ENCODE data around the gene OSGIN1.

Gene OSGIN1

DNA sequence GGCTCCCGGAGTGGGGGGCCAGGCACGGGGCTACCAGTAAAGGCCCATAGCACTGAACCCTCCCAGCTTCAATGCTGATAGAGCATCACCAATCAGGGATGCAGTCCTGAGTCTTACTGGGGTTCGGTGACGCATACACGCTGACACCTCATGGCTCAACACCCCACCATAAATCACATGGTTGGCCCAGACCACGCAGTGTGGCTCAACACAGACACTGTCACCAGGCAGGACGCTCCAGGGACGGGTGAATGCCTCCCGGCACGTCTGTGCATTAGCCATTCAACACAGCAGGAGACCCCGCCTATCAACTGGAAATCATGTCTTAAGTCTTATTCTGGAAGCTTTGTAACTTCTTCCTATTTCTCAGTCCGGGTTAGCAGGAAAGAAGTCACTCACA lies 50.0 kb downstream of the OSGIN1 start:
- Histone ChIP-seq H3K27me3 (ENCODE audit: control insufficient read depth in 2 of 2, insufficient read depth in 2 of 2, low read length in 2 of 2) (peaks cover 3 to 5% of the 10 kb centered on the region in 2 donors), H3K9me3 (ENCODE audit: control insufficient read depth in 2 of 2, low read length in 2 of 2) (no peaks in the 10 kb centered on the region), H3K27ac (ENCODE audit: low read depth in 2 of 2, low read length in 2 of 2) (no peak overlapping the region)

DNA sequence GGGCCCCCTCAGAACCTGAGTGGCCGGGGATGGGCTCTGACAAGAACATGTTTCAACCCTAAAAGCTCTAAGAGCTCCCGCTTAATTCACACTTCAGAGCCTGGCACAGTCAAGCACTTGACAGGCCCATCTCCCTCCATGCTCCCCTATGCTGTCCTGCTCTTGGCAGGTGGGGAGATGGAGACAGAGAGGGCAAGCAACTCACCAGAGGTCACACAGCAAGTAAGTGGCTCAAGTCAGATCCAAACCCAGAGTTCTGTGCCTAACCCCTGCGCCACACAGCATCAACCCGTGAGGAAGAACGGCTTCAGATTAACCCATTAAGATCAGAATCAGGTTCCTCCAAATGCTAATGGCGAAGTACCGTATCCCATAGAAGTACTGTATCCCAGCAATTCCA lies 51.4 kb downstream of the OSGIN1 start:
- H3K9ac ChIP-seq (ENCODE audit: low read depth in 1 of 2, low read length in 2 of 2), result no peak overlapping the region
- no peak overlapping the region for H3K4me3 ChIP-seq (ENCODE audit: low read length in 2 of 2)
- peaks cover 3 to 4% of the 10 kb centered on the region in 2 donors for H3K27me3 ChIP-seq (ENCODE audit: control insufficient read depth in 2 of 2, insufficient read depth in 2 of 2, low read length in 2 of 2)

More for the DNA sequence above, 50.0 kb downstream of the OSGIN1 start:
- Histone ChIP-seq H3K9ac (ENCODE audit: low read depth in 1 of 2, low read length in 2 of 2) (no peak overlapping the region), H3K4me3 (ENCODE audit: low read length in 2 of 2) (no peak overlapping the region), H3K4me1 (ENCODE audit: control insufficient read depth in 2 of 2, insufficient read depth in 2 of 2, low read length in 2 of 2) (no peaks in the 10 kb centered on the region), H3K36me3 (ENCODE audit: control insufficient read depth in 2 of 2, insufficient read depth in 2 of 2, low read length in 2 of 2) (no peaks in the 10 kb centered on the region)

GRCh38 chr16:84005391-84005790 lies 52.4 kb downstream of the OSGIN1 start:
- Histone ChIP-seq H3K9ac (ENCODE audit: low read depth in 1 of 2, low read length in 2 of 2) (no peak overlapping the region), H3K4me3 (ENCODE audit: low read length in 2 of 2) (no peak overlapping the region), H3K9me3 (ENCODE audit: control insufficient read depth in 2 of 2, low read length in 2 of 2) (no peaks in the 10 kb centered on the region), H3K27me3 (ENCODE audit: control insufficient read depth in 2 of 2, insufficient read depth in 2 of 2, low read length in 2 of 2) (peaks cover 3 to 4% of the 10 kb centered on the region in 2 donors), H3K27ac (ENCODE audit: low read depth in 2 of 2, low read length in 2 of 2) (no peak overlapping the region), H3K36me3 (ENCODE audit: control insufficient read depth in 2 of 2, insufficient read depth in 2 of 2, low read length in 2 of 2) (no peaks in the 10 kb centered on the region), H3K4me1 (ENCODE audit: control insufficient read depth in 2 of 2, insufficient read depth in 2 of 2, low read length in 2 of 2) (no peaks in the 10 kb centered on the region)

More for the DNA sequence above, 51.4 kb downstream of the OSGIN1 start:
- Histone ChIP-seq H3K4me1 (ENCODE audit: control insufficient read depth in 2 of 2, insufficient read depth in 2 of 2, low read length in 2 of 2) (no peaks in the 10 kb centered on the region), H3K27ac (ENCODE audit: low read depth in 2 of 2, low read length in 2 of 2) (no peak overlapping the region), H3K9me3 (ENCODE audit: control insufficient read depth in 2 of 2, low read length in 2 of 2) (no peaks in the 10 kb centered on the region), H3K36me3 (ENCODE audit: control insufficient read depth in 2 of 2, insufficient read depth in 2 of 2, low read length in 2 of 2) (no peaks in the 10 kb centered on the region)

- Histone ChIP-seq H3K4me3 (ENCODE audit: low read length in 2 of 2) (no peak overlapping the region), H3K4me1 (ENCODE audit: control insufficient read depth in 2 of 2, insufficient read depth in 2 of 2, low read length in 2 of 2) (no peaks in the 10 kb centered on the region), H3K9me3 (ENCODE audit: control insufficient read depth in 2 of 2, low read length in 2 of 2) (no peaks in the 10 kb centered on the region), H3K27ac (ENCODE audit: low read depth in 2 of 2, low read length in 2 of 2) (no peak overlapping the region), H3K9ac (ENCODE audit: low read depth in 1 of 2, low read length in 2 of 2) (no peak overlapping the region), H3K27me3 (ENCODE audit: control insufficient read depth in 2 of 2, insufficient read depth in 2 of 2, low read length in 2 of 2) (peaks cover 3 to 4% of the 10 kb centered on the region in 2 donors), H3K36me3 (ENCODE audit: control insufficient read depth in 2 of 2, insufficient read depth in 2 of 2, low read length in 2 of 2) (no peaks in the 10 kb centered on the region)
Measured at GRCh38 chr16:84007520-84007919, 54.5 kb downstream of the OSGIN1 start.

DNA sequence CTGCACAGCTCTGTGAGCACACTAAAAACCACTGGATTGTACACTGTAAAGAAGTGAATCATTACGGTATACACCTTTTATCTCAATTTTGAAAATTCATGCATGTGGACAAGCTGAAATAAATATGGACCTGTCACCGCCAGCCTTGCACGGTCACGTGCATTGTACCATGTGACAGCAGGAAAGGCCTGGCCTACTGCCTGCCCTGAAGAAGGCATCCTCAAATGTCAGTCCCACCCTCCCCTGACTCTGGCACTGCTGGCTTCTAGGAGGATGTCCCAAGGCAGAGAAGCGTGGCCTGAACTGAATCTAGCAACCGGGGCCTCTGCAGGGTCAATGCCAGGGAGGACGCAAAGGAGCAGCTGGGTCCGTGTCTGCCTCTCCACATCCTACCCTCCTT lies 54.9 kb downstream of the OSGIN1 start:
- Histone ChIP-seq H3K27ac (ENCODE audit: low read depth in 2 of 2, low read length in 2 of 2) (no peak overlapping the region), H3K36me3 (ENCODE audit: control insufficient read depth in 2 of 2, insufficient read depth in 2 of 2, low read length in 2 of 2) (no peaks in the 10 kb centered on the region), H3K27me3 (ENCODE audit: control insufficient read depth in 2 of 2, insufficient read depth in 2 of 2, low read length in 2 of 2) (peaks cover 3 to 4% of the 10 kb centered on the region in 2 donors), H3K9ac (ENCODE audit: low read depth in 1 of 2, low read length in 2 of 2) (no peak overlapping the region), H3K9me3 (ENCODE audit: control insufficient read depth in 2 of 2, low read length in 2 of 2) (no peaks in the 10 kb centered on the region), H3K4me3 (ENCODE audit: low read length in 2 of 2) (no peak overlapping the region), H3K4me1 (ENCODE audit: control insufficient read depth in 2 of 2, insufficient read depth in 2 of 2, low read length in 2 of 2) (no peaks in the 10 kb centered on the region)

DNA sequence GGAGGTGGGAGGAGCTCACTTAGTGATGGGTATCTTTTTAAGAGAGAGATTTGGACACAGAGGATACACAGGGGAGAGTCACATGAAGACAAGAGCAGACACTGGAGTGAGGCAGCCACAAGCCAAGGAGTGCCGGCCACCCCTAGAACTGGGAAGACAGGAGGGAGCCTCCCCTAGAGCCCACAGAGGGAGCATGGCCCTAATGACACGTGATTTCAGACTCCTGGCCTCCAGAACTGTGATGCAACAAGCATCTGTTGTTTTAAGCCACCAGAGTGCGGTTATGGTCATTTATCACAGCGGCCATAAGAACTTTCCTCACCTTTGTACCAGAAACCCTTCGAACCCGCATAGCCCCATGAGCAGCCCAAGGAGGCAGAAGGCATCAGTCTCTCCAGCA lies 56.2 kb downstream of the OSGIN1 start:
- Histone ChIP-seq H3K4me3 (ENCODE audit: low read length in 2 of 2) (no peak overlapping the region), H3K9ac (ENCODE audit: low read depth in 1 of 2, low read length in 2 of 2) (no peak overlapping the region), H3K27me3 (ENCODE audit: control insufficient read depth in 2 of 2, insufficient read depth in 2 of 2, low read length in 2 of 2) (peaks cover 3 to 4% of the 10 kb centered on the region in 2 donors), H3K27ac (ENCODE audit: low read depth in 2 of 2, low read length in 2 of 2) (no peak overlapping the region), H3K36me3 (ENCODE audit: control insufficient read depth in 2 of 2, insufficient read depth in 2 of 2, low read length in 2 of 2) (no peaks in the 10 kb centered on the region), H3K4me1 (ENCODE audit: control insufficient read depth in 2 of 2, insufficient read depth in 2 of 2, low read length in 2 of 2) (no peaks in the 10 kb centered on the region), H3K9me3 (ENCODE audit: control insufficient read depth in 2 of 2, low read length in 2 of 2) (no peaks in the 10 kb centered on the region)

- no peaks in the 10 kb centered on the region for H3K36me3 ChIP-seq (ENCODE audit: control insufficient read depth in 2 of 2, insufficient read depth in 2 of 2, low read length in 2 of 2)
- peaks cover 0 to 2% of the 10 kb centered on the region in 2 donors for H3K27me3 ChIP-seq (ENCODE audit: control insufficient read depth in 2 of 2, insufficient read depth in 2 of 2, low read length in 2 of 2)
- no peak overlapping the region for H3K27ac ChIP-seq (ENCODE audit: low read depth in 2 of 2, low read length in 2 of 2)
- H3K4me1 ChIP-seq (ENCODE audit: control insufficient read depth in 2 of 2, insufficient read depth in 2 of 2, low read length in 2 of 2), result no peaks in the 10 kb centered on the region
- H3K9me3 ChIP-seq (ENCODE audit: control insufficient read depth in 2 of 2, low read length in 2 of 2), result no peaks in the 10 kb centered on the region
- no peak overlapping the region for H3K9ac ChIP-seq (ENCODE audit: low read depth in 1 of 2, low read length in 2 of 2)
- H3K4me3 ChIP-seq (ENCODE audit: low read length in 2 of 2), result no peak overlapping the region
Measured at GRCh38 chr16:84013787-84014569, 60.9 kb downstream of the OSGIN1 start.

GRCh38 chr16:84014570-84015327 lies 61.7 kb downstream of the OSGIN1 start:
- Histone ChIP-seq H3K4me3 (ENCODE audit: low read length in 2 of 2) (no peak overlapping the region), H3K27me3 (ENCODE audit: control insufficient read depth in 2 of 2, insufficient read depth in 2 of 2, low read length in 2 of 2) (peaks cover 0 to 2% of the 10 kb centered on the region in 2 donors), H3K27ac (ENCODE audit: low read depth in 2 of 2, low read length in 2 of 2) (no peak overlapping the region), H3K9me3 (ENCODE audit: control insufficient read depth in 2 of 2, low read length in 2 of 2) (no peaks in the 10 kb centered on the region), H3K9ac (ENCODE audit: low read depth in 1 of 2, low read length in 2 of 2) (no peak overlapping the region), H3K36me3 (ENCODE audit: control insufficient read depth in 2 of 2, insufficient read depth in 2 of 2, low read length in 2 of 2) (no peaks in the 10 kb centered on the region), H3K4me1 (ENCODE audit: control insufficient read depth in 2 of 2, insufficient read depth in 2 of 2, low read length in 2 of 2) (no peaks in the 10 kb centered on the region)

DNA sequence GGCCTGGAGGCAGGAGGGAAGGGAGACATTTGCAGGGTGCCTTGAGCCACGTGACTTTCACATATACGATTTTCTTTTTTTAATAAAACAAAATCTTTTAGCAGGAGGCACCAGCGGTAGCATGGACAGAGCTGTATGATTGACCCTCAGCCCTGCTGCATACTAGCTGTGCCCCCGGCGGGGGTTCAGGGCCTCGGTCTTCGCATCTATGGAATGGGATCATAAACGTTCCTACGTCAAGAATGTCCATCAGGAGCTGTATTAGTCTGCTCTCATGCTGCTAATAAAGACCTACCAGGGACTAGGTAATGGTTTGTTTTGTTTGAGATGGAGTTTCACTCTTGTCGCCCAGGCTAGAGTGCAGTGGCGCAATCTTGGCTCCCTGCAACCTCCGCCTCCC lies 62.4 kb downstream of the OSGIN1 start:
- Histone ChIP-seq H3K9me3 (ENCODE audit: control insufficient read depth in 2 of 2, low read length in 2 of 2) (no peaks in the 10 kb centered on the region), H3K27ac (ENCODE audit: low read depth in 2 of 2, low read length in 2 of 2) (no peak overlapping the region), H3K9ac (ENCODE audit: low read depth in 1 of 2, low read length in 2 of 2) (no peak overlapping the region), H3K4me1 (ENCODE audit: control insufficient read depth in 2 of 2, insufficient read depth in 2 of 2, low read length in 2 of 2) (no peaks in the 10 kb centered on the region), H3K27me3 (ENCODE audit: control insufficient read depth in 2 of 2, insufficient read depth in 2 of 2, low read length in 2 of 2) (peaks cover 0 to 2% of the 10 kb centered on the region in 2 donors), H3K4me3 (ENCODE audit: low read length in 2 of 2) (no peak overlapping the region), H3K36me3 (ENCODE audit: control insufficient read depth in 2 of 2, insufficient read depth in 2 of 2, low read length in 2 of 2) (no peaks in the 10 kb centered on the region)
